ENCODE data around the gene FREM2. TPM values are rescaled to one million over a fixed set of nuclear protein-coding genes. Genes with fewer than 3 reads are reported as not detected.

FREM2 gene
- total and polyA plus RNA-seq, 8 donors = 1.4 to 9.8 (median 6.3) TPM

DNA sequence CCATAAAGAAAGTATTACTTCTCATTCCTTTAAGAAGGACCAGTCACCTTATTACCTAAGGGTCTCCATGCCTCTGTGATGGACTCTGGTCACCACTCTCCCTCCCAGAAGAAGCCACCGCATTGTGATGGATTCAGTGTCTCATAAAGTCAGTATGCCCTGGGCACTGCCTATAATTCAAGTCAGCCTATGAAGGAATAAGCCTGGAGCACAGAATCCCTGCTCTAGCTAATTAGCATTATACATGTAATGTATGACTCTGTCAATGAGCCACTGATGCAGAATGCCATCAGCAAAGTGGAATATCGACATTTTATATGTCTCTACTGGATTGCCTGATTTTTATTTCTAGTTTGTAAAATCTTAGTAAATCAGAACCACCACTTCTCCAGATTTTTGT, 14.9 kb upstream of the FREM2 start:
- no peaks in the 10 kb centered on the region for H3K36me3 ChIP-seq
- H3K4me1 ChIP-seq = no peaks in the 10 kb centered on the region
- no peak for ATAC-seq
- intact Hi-C loops (cut with DNase I) = no loop called here
- DNase-seq = no peak
- no peaks in the 10 kb centered on the region for H3K9me3 ChIP-seq
- H3K27me3 ChIP-seq = no peaks in the 10 kb centered on the region
- no peak overlapping the region for H3K4me3 ChIP-seq
- no peak for FAIRE-seq
- 82 to 93% methylated on average over 2 of the region's 2 CpGs for WGBS, 2 donors
- TF ChIP-seq, protein P1, sequence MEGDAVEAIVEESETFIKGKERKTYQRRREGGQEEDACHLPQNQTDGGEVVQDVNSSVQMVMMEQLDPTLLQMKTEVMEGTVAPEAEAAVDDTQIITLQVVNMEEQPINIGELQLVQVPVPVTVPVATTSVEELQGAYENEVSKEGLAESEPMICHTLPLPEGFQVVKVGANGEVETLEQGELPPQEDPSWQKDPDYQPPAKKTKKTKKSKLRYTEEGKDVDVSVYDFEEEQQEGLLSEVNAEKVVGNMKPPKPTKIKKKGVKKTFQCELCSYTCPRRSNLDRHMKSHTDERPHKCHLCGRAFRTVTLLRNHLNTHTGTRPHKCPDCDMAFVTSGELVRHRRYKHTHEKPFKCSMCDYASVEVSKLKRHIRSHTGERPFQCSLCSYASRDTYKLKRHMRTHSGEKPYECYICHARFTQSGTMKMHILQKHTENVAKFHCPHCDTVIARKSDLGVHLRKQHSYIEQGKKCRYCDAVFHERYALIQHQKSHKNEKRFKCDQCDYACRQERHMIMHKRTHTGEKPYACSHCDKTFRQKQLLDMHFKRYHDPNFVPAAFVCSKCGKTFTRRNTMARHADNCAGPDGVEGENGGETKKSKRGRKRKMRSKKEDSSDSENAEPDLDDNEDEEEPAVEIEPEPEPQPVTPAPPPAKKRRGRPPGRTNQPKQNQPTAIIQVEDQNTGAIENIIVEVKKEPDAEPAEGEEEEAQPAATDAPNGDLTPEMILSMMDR (IDR thresholded peaks at IDR 0.05) = no peak
- no peak overlapping the region for H3K27ac ChIP-seq

DNA sequence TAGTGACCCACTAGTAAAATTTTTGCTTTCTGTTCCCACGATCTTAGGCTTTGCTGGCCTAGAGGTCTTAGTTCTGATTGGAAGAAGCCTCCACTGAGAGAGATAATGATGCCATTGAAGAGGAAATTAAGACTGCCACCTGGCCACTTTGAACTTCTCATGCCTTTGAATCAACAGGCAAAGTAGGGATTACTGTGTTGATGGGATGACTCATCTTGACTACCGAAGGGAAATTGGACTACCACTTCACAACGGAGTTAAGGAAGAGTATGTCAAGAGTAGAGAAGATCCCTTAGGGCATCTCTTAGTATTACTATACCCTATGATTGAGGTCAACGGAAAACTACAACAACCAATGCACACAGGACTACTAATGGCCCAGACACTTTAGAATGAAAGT, 12.7 kb upstream of the FREM2 start:
- no peak overlapping the region for H3K4me3 ChIP-seq
- TF ChIP-seq, protein P1 (IDR thresholded peaks at IDR 0.05) = no peak
- no peak for ATAC-seq
- H3K9me3 ChIP-seq = no peaks in the 10 kb centered on the region
- H3K27me3 ChIP-seq = no peaks in the 10 kb centered on the region
- no peak overlapping the region for H3K27ac ChIP-seq
- intact Hi-C loops (cut with DNase I) = no loop called here
- H3K4me1 ChIP-seq = no peaks in the 10 kb centered on the region
- H3K36me3 ChIP-seq = no peaks in the 10 kb centered on the region
- 70 to 79% methylated on average over 4 of the region's 4 CpGs for WGBS, 2 donors
- FAIRE-seq = no peak
- DNase-seq = no peak

DNA sequence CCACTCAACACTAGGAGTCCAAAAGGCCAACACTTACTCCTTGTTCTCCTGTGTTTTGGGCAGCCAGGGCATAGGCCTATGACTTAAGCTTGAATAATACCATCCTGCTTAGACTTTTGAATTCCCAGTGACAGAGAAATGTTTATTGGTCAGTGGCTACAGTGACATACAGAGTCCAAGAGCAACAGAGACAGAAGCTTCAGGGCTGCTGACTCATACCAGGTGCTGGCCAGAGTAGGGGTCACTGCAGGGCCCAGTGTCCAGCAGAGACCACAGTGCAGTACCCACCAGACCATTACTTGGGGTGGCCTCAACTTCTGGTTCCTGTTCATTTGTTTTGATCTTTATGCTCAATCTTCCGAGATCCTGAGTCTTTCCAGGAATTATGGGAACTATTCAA, 6.0 kb upstream of the FREM2 start:
- H3K4me1 ChIP-seq = no peaks in the 10 kb centered on the region
- no peak overlapping the region for H3K27ac ChIP-seq
- H3K36me3 ChIP-seq = no peaks in the 10 kb centered on the region
- intact Hi-C loops (cut with DNase I) = loop anchor here in 1 of 3 donors (10.0 kb wide), 1 partner anchor 234 kb away; no protein-coding TSS in a partner anchor
- WGBS, 2 donors = 88 to 92% methylated on average over 1 of the region's 1 CpG
- H3K9me3 ChIP-seq = no peaks in the 10 kb centered on the region
- H3K4me3 ChIP-seq = no peak overlapping the region
- TF ChIP-seq, protein P1 (IDR thresholded peaks at IDR 0.05) = no peak
- ATAC-seq (no peak), FAIRE-seq (no peak), DNase-seq (no peak)
- no peaks in the 10 kb centered on the region for H3K27me3 ChIP-seq

- Histone ChIP-seq H3K4me1 (no peaks in the 10 kb centered on the region), H3K36me3 (no peaks in the 10 kb centered on the region), H3K9me3 (no peaks in the 10 kb centered on the region), H3K4me3 (no peak overlapping the region), H3K27ac (no peak overlapping the region), H3K27me3 (no peaks in the 10 kb centered on the region)
- TF ChIP-seq, protein P1 (IDR thresholded peaks at IDR 0.05) = no peak
- ATAC-seq (no peak), DNase-seq (no peak), FAIRE-seq (no peak)
- intact Hi-C loops (cut with DNase I) = loop anchor here in 1 of 3 donors (5.0 to 10.0 kb wide), 2 partner anchors 73 to 230 kb away; no protein-coding TSS in a partner anchor
These were observed 2.2 kb upstream of the FREM2 start for GRCh38 chr13:38684714-38685113.

- intact Hi-C loops (cut with DNase I) = loop anchor here in 1 of 3 donors (5.0 to 10.0 kb wide), 2 partner anchors 72 to 229 kb away; no protein-coding TSS in a partner anchor
- FAIRE-seq = no peak
- H3K27me3 ChIP-seq = no peaks in the 10 kb centered on the region
These were observed 1.4 kb upstream of the FREM2 start for GRCh38 chr13:38685431-38685830.

More at GRCh38 chr13:38685431-38685830, 1.4 kb upstream of the FREM2 start:
- H3K27ac ChIP-seq = no peak overlapping the region
- ATAC-seq (no peak), DNase-seq (no peak)
- H3K36me3 ChIP-seq = no peaks in the 10 kb centered on the region
- no peak overlapping the region for H3K4me3 ChIP-seq
- TF ChIP-seq, protein P1 (IDR thresholded peaks at IDR 0.05) = no peak
- 32 to 48% methylated on average over 2 of the region's 2 CpGs for WGBS, 2 donors
- no peaks in the 10 kb centered on the region for H3K4me1 ChIP-seq
- H3K9me3 ChIP-seq = no peaks in the 10 kb centered on the region

Measured in pancreas (tissue), 10 donors.